BLaER1 treated with 17β-estradiol and CSF1 and Interleukin-3, amounts not matched to agents 10 nM and 100 nM (cell line): ENCODE results near the gene CCHCR1.
"Not testable (repeated sequence)": the region's sequence is repeated elsewhere in the genome, so short reads cannot be mapped to it uniquely, and the experiment has no call there.

ENCODE experiments used
- H3K27ac ChIP-seq, 11 experiments: shearing (Covaris generic); formaldehyde crosslinking; 2 replicates each; pipeline ENCODE4 v1.8.1; 2022
- H3K27me3 ChIP-seq, 11 experiments: shearing (Covaris generic); formaldehyde crosslinking; 2 replicates each; pipeline ENCODE4 v1.8.1; 2022
- H3K36me3 ChIP-seq, 11 experiments: shearing (Covaris generic); formaldehyde crosslinking; 2 replicates each; pipeline ENCODE4 v1.8.1; 2022
- H3K4me1 ChIP-seq, 10 experiments: shearing (Covaris generic); formaldehyde crosslinking; 2 replicates each; pipeline ENCODE4 v1.8.1; 2022
- H3K4me2 ChIP-seq, 11 experiments: shearing (Covaris generic); formaldehyde crosslinking; 2 replicates each; pipeline ENCODE4 v1.8.1; 2022
- H3K4me3 ChIP-seq, 10 experiments: shearing (Covaris generic); formaldehyde crosslinking; 2 replicates each; pipeline ENCODE4 v1.8.1; 2022
- H3K9ac ChIP-seq, 11 experiments: shearing (Covaris generic); formaldehyde crosslinking; 2 replicates each; pipeline ENCODE4 v1.8.1; 2022
- H3K9me3 ChIP-seq, 11 experiments: shearing (Covaris generic); formaldehyde crosslinking; replicated peaks in 1 of 11; 2 replicates each; pipeline ENCODE4 v1.8.1; 2022
- H4K20me1 ChIP-seq, 11 experiments: shearing (Covaris generic); formaldehyde crosslinking; 2 replicates each; pipeline ENCODE4 v1.8.1; 2022
- Cebpa-rat ChIP-seq, 11 experiments: shearing (Covaris generic); IDR thresholded peaks; 2 replicates each; pipeline ENCODE4 v1.8.1; 2022

CCHCR1 gene

DNA sequence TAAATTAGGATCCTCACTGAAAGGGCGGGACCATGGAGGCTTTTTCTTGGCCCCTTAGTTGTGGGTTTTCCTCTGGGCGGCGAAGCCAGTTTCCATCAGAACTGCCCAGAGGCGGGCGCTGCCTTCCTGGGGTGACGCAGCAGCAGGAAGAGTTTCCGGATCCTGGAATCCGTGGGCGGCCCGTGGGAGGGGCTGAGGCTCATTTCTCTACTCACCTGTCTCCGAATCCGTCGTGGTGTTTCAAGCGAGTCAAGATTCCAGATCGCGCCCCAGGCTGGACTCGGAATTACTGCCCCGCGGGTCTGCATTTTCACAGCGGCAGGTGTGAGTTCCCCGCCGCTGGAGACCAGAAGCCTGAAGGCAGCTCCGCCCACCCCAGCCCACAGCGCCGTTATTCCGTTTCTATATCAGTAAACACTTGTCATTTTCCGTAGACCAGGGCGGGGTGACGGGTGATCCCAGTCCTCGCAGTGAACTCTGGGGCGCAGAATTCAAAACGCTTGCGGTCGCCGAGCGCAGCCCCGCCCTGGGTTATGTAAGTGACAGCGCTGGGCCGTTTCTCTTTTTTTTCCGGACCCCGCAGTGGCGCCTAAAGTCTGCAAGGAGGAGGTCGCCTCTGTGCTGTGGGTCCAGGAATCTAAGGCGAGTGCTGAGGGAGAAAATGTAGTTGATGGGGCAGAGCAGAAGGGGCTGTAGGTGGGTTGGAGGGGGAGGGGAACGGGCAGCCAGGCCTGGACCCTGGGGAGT lies 40.1 kb upstream of the CCHCR1 start:
- Histone ChIP-seq H3K9ac (peak overlapping the region; percentile 87 to 96 (median 90)), H3K36me3 (peaks cover 0 to 22% (median 5%) of the 10 kb centered on the region in 11 experiments; a peak in 12 of 22 replicates), H3K27me3 (no peaks in the 10 kb centered on the region), H3K4me3 (peak overlapping the region; percentile 65 to 88 (median 80)), H3K27ac (peak overlapping the region; percentile 89 to 98 (median 93)), H4K20me1 (no peaks in the 10 kb centered on the region; a peak in 1 of 22 replicates), H3K9me3 (peaks cover 0 to 19% (median 14%) of the 10 kb centered on the region in 11 experiments; a peak in 16 of 22 replicates), H3K4me1 (peaks cover 35 to 58% (median 51%) of the 10 kb centered on the region in 10 experiments), H3K4me2 (peak overlapping the region; percentile 72 to 91 (median 87))
- TF ChIP-seq Cebpa-rat (IDR thresholded peaks at IDR 0.05): no peak

DNA sequence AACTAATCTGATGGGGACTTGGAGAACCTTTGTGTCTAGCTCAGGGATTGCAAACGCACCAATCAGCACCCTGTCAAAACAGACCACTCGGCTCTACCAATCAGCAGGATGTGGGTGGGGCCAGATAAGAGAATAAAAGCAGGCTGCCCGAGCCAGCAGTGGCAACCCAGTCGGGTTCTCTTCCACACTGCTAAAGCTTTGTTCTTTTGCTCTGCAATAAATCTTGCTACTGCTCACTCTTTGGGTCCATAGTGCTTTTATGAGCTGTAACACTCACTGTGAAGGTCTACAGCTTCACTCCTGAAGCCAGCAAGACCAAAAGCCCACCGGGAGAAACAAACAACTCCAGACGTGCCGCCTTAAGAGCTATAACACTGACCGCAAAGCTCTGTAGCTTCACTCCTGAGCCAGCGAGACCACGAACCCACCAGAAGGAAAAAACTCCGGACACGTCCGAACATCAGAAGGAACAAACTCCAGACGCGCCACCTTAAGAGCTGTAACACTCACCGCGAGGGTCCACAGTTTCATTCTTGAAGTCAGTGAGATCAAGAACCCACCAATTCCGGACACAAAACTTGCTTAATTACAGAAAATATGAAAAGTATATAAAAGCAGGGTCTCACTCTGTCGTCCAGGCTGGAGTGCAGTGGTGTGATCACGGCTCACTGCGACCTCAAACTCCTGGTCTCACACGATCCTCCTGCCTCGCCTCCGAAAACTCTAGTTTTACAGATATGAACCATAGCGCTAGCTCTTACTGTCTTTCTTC lies 38.8 kb upstream of the CCHCR1 start:
- H3K9me3 ChIP-seq: peaks cover 0 to 19% (median 14%) of the 10 kb centered on the region in 11 experiments; a peak in 16 of 22 replicates
- peak overlapping the region; percentile 20 to 91 (median 81); a peak in 19 of 22 replicates for H3K4me2 ChIP-seq
- peaks cover 25 to 45% (median 38%) of the 10 kb centered on the region in 10 experiments for H3K4me1 ChIP-seq
- H3K36me3 ChIP-seq: peaks cover 0 to 20% (median 5%) of the 10 kb centered on the region in 11 experiments; a peak in 12 of 22 replicates
- H3K9ac ChIP-seq: peak overlapping the region in 10 of 11 experiments; percentile 87 to 96 (median 90); a peak in 14 of 22 replicates
- H4K20me1 ChIP-seq, H3K27me3 ChIP-seq: not testable (repeated sequence)
- H3K27ac ChIP-seq: peak overlapping the region in 8 of 11 experiments; percentile 9 to 98 (median 92); a peak in 10 of 22 replicates
- peak overlapping the region; percentile 65 to 88 (median 80); a peak in 16 of 20 replicates for H3K4me3 ChIP-seq

DNA sequence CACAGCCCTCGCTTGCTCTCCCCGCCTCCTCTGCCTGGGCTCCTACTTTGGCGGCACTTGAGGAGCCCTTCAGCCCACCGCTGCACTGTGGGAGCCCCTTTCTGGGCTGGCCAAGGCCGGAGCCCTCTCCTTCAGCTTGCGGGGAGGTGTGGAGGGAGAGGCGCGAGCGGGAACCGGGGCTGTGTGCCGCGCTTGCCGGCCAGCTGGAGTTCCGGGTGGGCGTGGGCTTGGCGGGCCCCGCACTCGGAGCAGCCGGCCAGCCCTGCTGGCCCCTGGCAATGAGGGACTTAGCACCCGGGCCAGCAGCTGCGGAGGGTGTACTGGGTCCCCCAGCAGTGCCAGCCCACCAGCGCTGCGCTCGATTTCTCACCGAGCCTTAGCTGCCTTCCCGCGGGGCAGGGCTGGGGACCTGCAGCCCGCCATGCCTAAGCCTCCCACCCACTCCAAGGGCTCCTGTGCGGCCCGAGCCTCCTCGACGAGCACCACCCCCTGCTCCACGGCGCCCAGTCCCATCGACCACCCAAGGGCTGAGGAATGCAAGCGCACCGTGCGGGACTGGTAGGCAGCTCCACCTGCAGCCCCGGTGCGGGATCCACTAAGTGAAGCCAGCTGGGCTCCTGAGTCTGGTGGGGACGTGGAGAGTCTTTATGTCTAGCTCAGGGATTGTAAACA lies 37.8 kb upstream of the CCHCR1 start:
- not testable (repeated sequence) for H3K27me3 ChIP-seq, H3K4me2 ChIP-seq, H3K9me3 ChIP-seq, H3K9ac ChIP-seq, H3K4me3 ChIP-seq, H4K20me1 ChIP-seq
- H3K36me3 ChIP-seq: peaks cover 0 to 11% (median 0%) of the 10 kb centered on the region in 11 experiments; a peak in 5 of 22 replicates
- 0 out of 22 replicates have a peak overlapping the region, but pooled peaks of 1 of the 11 experiments have one; percentile 9 for H3K27ac ChIP-seq
- H3K4me1 ChIP-seq: peaks cover 23 to 38% (median 36%) of the 10 kb centered on the region in 10 experiments

DNA sequence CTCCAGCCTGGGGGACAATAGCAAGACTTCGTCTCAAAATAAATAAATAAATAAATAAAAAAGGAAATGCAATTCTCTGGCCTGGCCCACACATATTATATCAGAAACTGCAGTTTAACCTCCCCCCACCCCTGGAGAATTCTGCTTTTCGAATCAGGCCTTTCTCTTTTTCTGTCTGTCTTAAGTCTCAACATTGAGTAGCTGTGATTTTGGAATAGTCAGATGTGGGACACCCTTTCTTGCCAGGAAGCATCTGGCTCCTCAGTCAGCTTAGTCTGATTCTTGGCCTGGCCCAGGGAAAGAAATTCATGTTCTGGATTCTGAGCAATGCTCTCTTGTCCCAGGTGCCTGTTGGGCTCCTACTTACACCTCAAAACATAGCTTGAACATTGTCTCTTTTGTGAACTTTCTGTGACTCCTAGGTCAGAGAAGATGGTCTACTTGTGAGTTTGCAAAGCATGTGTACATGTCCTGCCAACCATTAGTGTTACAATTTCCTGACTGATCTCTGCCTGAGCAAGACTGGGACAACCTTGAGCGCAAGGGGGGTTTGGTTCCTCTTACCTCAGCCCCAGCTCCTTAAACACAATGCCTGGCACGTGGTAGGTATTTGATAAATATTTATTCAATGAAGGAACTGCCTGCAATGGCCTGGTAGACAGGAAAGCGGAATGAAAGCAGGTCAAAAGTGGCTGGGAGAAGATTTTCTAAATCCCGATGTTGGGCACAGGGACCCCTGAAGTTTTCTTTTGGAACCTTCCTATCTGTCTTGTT lies 36.6 kb upstream of the CCHCR1 start:
- H3K27ac ChIP-seq: peak overlapping the region in 4 of 11 experiments; percentile 8 to 36 (median 17); a peak in 3 of 22 replicates

DNA sequence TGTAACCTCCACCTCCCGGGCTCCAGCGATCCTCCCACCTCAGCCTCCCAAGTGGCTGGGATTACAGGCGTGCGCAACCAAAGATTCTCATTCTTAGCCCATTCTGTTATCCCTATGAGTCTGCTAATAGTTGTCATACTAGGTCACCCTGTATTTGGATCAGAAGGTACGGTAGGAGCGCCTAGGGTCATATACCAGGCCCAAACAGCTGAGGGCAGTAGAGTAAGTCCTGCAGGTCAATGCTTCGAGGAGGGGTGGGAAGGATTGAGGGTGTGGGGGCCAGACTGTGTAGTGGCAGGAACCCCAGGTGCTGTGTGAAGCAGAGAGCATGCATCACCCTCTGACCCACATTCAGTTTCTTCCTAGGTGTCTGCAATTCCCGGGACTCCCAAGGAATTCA lies 35.6 kb upstream of the CCHCR1 start:
- H3K9me3 ChIP-seq: no peaks in the 10 kb centered on the region
- H3K27ac ChIP-seq: no peak overlapping the region; a peak in 1 of 22 replicates
- no peak overlapping the region; a peak in 1 of 22 replicates for H3K9ac ChIP-seq
- no peak overlapping the region for H3K4me2 ChIP-seq
- no peak overlapping the region for H3K4me3 ChIP-seq
- no peaks in the 10 kb centered on the region for H3K27me3 ChIP-seq
- H3K36me3 ChIP-seq: no peaks in the 10 kb centered on the region; a peak in 1 of 22 replicates
- H4K20me1 ChIP-seq: no peaks in the 10 kb centered on the region
- no peak for TF ChIP-seq Cebpa-rat (IDR thresholded peaks at IDR 0.05)
- H3K4me1 ChIP-seq: peaks cover 4 to 17% (median 15%) of the 10 kb centered on the region in 10 experiments; a peak in 14 of 20 replicates

More for the DNA sequence above, 36.6 kb upstream of the CCHCR1 start:
- Histone ChIP-seq H3K4me3 (no peak overlapping the region), H3K9me3 (no peaks in the 10 kb centered on the region), H3K4me2 (peak overlapping the region in 4 of 11 experiments; percentile 5 to 18 (median 10); a peak in 2 of 22 replicates), H3K4me1 (peaks cover 11 to 26% (median 24%) of the 10 kb centered on the region in 10 experiments), H3K27me3 (no peaks in the 10 kb centered on the region), H3K9ac (peak overlapping the region in 7 of 11 experiments; percentile 7 to 39 (median 23); a peak in 6 of 22 replicates), H4K20me1 (no peaks in the 10 kb centered on the region), H3K36me3 (peaks cover 0 to under 1% (median 0%) of the 10 kb centered on the region in 11 experiments; a peak in 1 of 22 replicates)
- no peak for TF ChIP-seq Cebpa-rat (IDR thresholded peaks at IDR 0.05)

DNA sequence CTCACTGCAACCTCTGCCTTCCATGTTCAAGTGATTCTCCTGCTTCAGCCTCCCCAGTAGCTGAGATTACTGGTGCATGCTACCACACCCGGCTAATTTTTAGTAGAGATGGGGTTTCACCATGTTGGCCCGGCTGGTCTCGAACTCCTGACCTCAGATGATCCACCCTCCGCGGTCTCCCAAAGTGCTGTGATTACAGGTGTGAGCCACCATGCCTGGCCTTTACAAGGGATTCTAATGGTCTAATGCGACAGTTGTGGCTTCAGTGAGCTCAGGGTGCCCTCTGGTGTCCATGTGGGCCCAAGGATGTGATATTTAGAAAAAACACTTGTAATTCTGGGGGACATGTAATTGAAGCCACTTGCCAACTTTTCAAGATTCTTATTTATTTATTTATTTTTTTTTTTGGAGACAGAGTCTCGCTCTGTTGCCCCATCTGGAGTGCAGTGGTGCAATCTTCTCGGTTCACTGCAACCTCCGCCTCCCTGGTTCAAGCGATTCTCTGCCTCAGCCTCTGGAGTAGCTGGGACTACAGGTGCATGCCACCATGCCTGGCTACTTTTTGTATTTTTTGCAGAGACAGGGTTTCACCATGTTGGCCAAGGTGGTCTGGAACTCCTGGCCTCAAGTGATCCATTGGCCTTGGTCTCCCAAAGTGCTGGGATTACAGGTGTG lies 35.0 kb upstream of the CCHCR1 start:
- not testable (repeated sequence) for H3K4me3 ChIP-seq, H3K27me3 ChIP-seq
- H3K4me1 ChIP-seq: peaks cover 4 to 17% (median 15%) of the 10 kb centered on the region in 10 experiments; a peak in 14 of 20 replicates

DNA sequence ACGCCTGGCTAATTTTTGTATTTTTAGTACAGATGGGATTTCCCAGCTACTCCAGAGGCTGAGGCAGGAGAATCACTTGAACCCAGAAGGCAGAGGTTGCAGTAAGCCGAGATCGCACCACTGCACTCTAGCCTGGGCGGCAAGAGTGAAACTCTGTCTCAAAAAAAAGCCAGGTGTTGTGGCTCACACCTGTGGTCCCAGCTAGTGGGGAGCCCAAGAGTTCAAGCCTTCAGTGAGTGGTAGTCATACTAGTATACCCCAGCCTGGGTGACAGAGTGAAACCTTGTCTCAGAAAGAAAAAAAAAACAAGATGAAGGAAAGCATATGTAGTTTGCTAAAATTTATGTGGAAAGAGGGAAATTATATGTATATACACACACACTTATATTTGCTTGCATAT lies 32.9 kb upstream of the CCHCR1 start:
- H3K9me3 ChIP-seq: no peaks in the 10 kb centered on the region

More for the DNA sequence above, 35.0 kb upstream of the CCHCR1 start:
- H4K20me1 ChIP-seq, H3K9ac ChIP-seq, H3K4me2 ChIP-seq, H3K9me3 ChIP-seq, H3K36me3 ChIP-seq, H3K27ac ChIP-seq: not testable (repeated sequence)

DNA sequence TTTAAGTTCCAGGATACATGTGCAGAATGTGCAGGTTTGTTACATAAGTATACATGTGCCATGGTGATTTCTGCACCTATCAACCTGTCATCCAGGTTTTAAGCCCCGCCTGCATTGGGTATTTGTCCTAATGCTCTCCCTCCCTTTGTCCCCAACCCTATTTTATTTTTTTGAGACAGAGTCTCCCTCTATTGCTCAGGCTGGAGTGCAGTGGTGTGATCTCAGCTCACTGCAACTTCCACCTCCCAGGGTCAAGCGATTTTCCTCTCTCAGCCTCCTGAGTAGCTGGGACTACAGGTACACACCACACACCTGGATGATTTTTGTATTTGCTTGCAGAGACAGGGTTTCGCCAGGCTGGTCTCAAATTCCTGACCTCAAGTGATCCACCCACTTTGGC lies 31.6 kb upstream of the CCHCR1 start:
- H3K4me2 ChIP-seq, H3K9ac ChIP-seq, H3K27ac ChIP-seq: not testable (repeated sequence)

More for the DNA sequence above, 32.9 kb upstream of the CCHCR1 start:
- H4K20me1 ChIP-seq: no peaks in the 10 kb centered on the region
- H3K9ac ChIP-seq: no peak overlapping the region
- H3K27ac ChIP-seq: no peak overlapping the region
- TF ChIP-seq Cebpa-rat (IDR thresholded peaks at IDR 0.05): no peak
- H3K4me2 ChIP-seq: no peak overlapping the region
- H3K4me1 ChIP-seq: peaks cover 0 to 19% (median 11%) of the 10 kb centered on the region in 10 experiments; a peak in 13 of 20 replicates
- no peak overlapping the region for H3K4me3 ChIP-seq
- no peaks in the 10 kb centered on the region; a peak in 1 of 22 replicates for H3K36me3 ChIP-seq
- H3K27me3 ChIP-seq: no peaks in the 10 kb centered on the region

More for the DNA sequence above, 31.6 kb upstream of the CCHCR1 start:
- H3K4me3 ChIP-seq, H4K20me1 ChIP-seq, H3K27me3 ChIP-seq, H3K9me3 ChIP-seq, H3K4me1 ChIP-seq, H3K36me3 ChIP-seq: not testable (repeated sequence)
